SIG-M5 treated with dmso at 0.1 percent for 504 hours (cell line): ENCODE results near the gene PRELID1.
"Not testable (repeated sequence)": the region's sequence is repeated elsewhere in the genome, so short reads cannot be mapped to it uniquely, and the experiment has no call there.

Experiments
- DNase-seq: peaks from one replicate; lab custom pipeline; 2025; ENCODE audit not compliant: unreplicated experiment; lab: John Stamatoyannopoulos, UW

The PRELID1 gene

GRCh38 chr5:177303121-177303924 is at the start of gene PRELID1, which contains the start of gene RAB24:
PRELID1 (plus strand) TSS chr5:177303799; CDS start chr5:177303986, 187 bp downstream.
RAB24 (minus strand) TSS chr5:177303719; CDS start chr5:177303288, 431 bp downstream.
- DNase-seq, result peak; percentile 78

- no peak for DNase-seq
Observed at GRCh38 chr5:177256296-177256695, 47.3 kb upstream of the PRELID1 start.

- not testable (repeated sequence) for DNase-seq
Observed at GRCh38 chr5:177258711-177259110, 44.9 kb upstream of the PRELID1 start.

GRCh38 chr5:177260961-177261360 is 42.6 kb upstream of the PRELID1 start:
- no peak for DNase-seq

- DNase-seq, result no peak
Observed at GRCh38 chr5:177261510-177261909, 42.1 kb upstream of the PRELID1 start.

- no peak for DNase-seq
Observed at GRCh38 chr5:177264178-177264577, 39.4 kb upstream of the PRELID1 start.

- no peak for DNase-seq
Observed at GRCh38 chr5:177265395-177265794, 38.2 kb upstream of the PRELID1 start.

- DNase-seq, result no peak
Observed at GRCh38 chr5:177269232-177269895, 34.2 kb upstream of the PRELID1 start.

- no peak for DNase-seq
Observed at GRCh38 chr5:177269976-177270375, 33.6 kb upstream of the PRELID1 start.

GRCh38 chr5:177270653-177271052 is 32.9 kb upstream of the PRELID1 start:
- no peak for DNase-seq

- no peak for DNase-seq
Observed at GRCh38 chr5:177271113-177271512, 32.5 kb upstream of the PRELID1 start.

- DNase-seq, result no peak
Observed at GRCh38 chr5:177275883-177276282, 27.7 kb upstream of the PRELID1 start.

GRCh38 chr5:177276886-177277285 is 26.7 kb upstream of the PRELID1 start:
- no peak for DNase-seq

- DNase-seq, result no peak
Observed at GRCh38 chr5:177288191-177288590, 15.4 kb upstream of the PRELID1 start.

- DNase-seq, result no peak
Observed at GRCh38 chr5:177290816-177291596, 12.6 kb upstream of the PRELID1 start.

GRCh38 chr5:177291735-177292134 is 11.9 kb upstream of the PRELID1 start:
- no peak for DNase-seq

GRCh38 chr5:177293819-177294581 is 9.6 kb upstream of the PRELID1 start:
- no peak for DNase-seq

- no peak for DNase-seq
Observed at GRCh38 chr5:177294632-177295031, 9.0 kb upstream of the PRELID1 start.

GRCh38 chr5:177295924-177296323 is 7.7 kb upstream of the PRELID1 start:
- no peak for DNase-seq

- DNase-seq, result no peak
Observed at GRCh38 chr5:177296581-177296980, 7.0 kb upstream of the PRELID1 start.

GRCh38 chr5:177297922-177298321 is 5.7 kb upstream of the PRELID1 start:
- no peak for DNase-seq
